ENCODE data around the gene TSPYL2. TPM values are rescaled to one million over a fixed set of nuclear protein-coding genes. Genes with fewer than 3 reads are reported as not detected.

The TSPYL2 gene
- polyA plus RNA-seq, 2 of the 4 experiments (the other 2 are of a cell fraction), result 24.9 to 27.2 TPM

DNA sequence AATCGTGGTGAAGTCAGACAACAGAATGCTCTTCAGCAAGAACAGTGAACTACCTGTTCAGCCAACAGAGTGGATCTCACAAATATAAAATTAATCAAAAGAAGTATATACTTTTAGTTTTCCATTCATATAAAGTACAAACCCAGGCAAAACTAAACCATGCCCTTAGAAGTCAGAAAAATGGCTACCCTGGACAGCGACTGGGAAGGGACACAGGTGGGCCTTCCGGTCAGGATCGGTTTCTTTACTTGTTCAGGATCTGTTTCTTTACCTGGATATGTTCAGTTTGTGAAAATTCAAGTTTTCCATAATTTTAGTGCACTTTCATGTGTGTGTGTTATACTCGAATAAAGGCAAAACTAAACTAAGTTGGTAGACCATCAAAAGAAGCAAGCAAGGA, 46.0 kb upstream of the TSPYL2 start:
- no peak for ATAC-seq
- H3K4me3 ChIP-seq, result no peak overlapping the region
- CTCF ChIA-PET, result no interaction called here
- H3K27ac ChIP-seq, result no peak overlapping the region
- H3K4me2 ChIP-seq, result no peak overlapping the region
- POLR2A ChIA-PET, result no interaction called here
- WGBS (ENCODE audit: missing lambda C conversion rate), result 5% methylated on average over 5 of the region's 5 CpGs
- H3K9me3 ChIP-seq, result no peaks in the 10 kb centered on the region
- TF ChIP-seq ZFP36 (IDR thresholded peaks at IDR 0.05; ENCODE audit: borderline replicate concordance, partially characterized antibody) (no peak), CHD4 (IDR thresholded peaks at IDR 0.05; ENCODE audit: borderline replicate concordance) (no peak)
- TF ChIP-seq, protein P1, sequence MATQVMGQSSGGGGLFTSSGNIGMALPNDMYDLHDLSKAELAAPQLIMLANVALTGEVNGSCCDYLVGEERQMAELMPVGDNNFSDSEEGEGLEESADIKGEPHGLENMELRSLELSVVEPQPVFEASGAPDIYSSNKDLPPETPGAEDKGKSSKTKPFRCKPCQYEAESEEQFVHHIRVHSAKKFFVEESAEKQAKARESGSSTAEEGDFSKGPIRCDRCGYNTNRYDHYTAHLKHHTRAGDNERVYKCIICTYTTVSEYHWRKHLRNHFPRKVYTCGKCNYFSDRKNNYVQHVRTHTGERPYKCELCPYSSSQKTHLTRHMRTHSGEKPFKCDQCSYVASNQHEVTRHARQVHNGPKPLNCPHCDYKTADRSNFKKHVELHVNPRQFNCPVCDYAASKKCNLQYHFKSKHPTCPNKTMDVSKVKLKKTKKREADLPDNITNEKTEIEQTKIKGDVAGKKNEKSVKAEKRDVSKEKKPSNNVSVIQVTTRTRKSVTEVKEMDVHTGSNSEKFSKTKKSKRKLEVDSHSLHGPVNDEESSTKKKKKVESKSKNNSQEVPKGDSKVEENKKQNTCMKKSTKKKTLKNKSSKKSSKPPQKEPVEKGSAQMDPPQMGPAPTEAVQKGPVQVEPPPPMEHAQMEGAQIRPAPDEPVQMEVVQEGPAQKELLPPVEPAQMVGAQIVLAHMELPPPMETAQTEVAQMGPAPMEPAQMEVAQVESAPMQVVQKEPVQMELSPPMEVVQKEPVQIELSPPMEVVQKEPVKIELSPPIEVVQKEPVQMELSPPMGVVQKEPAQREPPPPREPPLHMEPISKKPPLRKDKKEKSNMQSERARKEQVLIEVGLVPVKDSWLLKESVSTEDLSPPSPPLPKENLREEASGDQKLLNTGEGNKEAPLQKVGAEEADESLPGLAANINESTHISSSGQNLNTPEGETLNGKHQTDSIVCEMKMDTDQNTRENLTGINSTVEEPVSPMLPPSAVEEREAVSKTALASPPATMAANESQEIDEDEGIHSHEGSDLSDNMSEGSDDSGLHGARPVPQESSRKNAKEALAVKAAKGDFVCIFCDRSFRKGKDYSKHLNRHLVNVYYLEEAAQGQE (IDR thresholded peaks at IDR 0.05), result peak; percentile 58
- DNase-seq (ENCODE audit: low read depth in 1 of 2, low spot score in 1 of 2), result no peak
- no peak for FAIRE-seq
- no peaks in the 10 kb centered on the region for H3K4me1 ChIP-seq

DNA sequence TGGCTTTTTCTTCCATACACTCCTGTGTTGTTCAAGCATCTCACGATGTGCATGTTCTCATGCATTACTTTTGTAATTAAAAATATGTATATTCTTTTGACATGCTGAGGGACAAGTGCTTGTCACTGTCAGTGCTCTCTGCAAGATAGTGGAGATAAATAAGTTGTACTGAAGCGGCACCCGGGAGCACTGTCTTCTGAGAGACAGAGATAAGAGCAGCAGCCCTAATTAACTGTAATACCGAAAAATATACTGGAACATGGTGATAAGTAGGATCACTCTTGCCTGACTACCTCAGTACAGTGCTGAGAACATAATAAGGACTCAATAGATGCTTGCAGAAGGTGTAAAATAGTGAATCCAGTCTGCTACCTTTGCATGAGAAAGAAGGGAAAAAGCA, 42.9 kb upstream of the TSPYL2 start:
- WGBS (ENCODE audit: missing lambda C conversion rate), result 47% methylated on average over 4 of the region's 4 CpGs
- FAIRE-seq (no peak), ATAC-seq (no peak), DNase-seq (ENCODE audit: low read depth in 1 of 2, low spot score in 1 of 2) (no peak)
- Histone ChIP-seq H3K9me3 (no peaks in the 10 kb centered on the region), H3K4me3 (no peak overlapping the region), H3K27ac (no peak overlapping the region), H3K4me1 (no peaks in the 10 kb centered on the region), H3K4me2 (no peak overlapping the region)
- POLR2A ChIA-PET, result no interaction called here
- TF ChIP-seq SMC3 (IDR thresholded peaks at IDR 0.05) (no peak), ZNF302 (CRISPR knock-in tag; IDR thresholded peaks at IDR 0.05) (no peak), PHF8 (IDR thresholded peaks at IDR 0.05; ENCODE audit: borderline replicate concordance, low read depth) (no peak), TFCP2L1 (CRISPR knock-in tag; IDR thresholded peaks at IDR 0.05) (no peak), CTCF (IDR thresholded peaks at IDR 0.05) (no peak), EP300 (IDR thresholded peaks at IDR 0.05) (no peak), SREBF2 (IDR thresholded peaks at IDR 0.05) (no peak), GATA3 (IDR thresholded peaks at IDR 0.05; ENCODE audit: borderline replicate concordance) (no peak), RFX5 (IDR thresholded peaks at IDR 0.05) (no peak), RARB (CRISPR knock-in tag; IDR thresholded peaks at IDR 0.05) (no peak), ZFP36 (IDR thresholded peaks at IDR 0.05; ENCODE audit: borderline replicate concordance, partially characterized antibody) (no peak), USF2 (IDR thresholded peaks at IDR 0.05) (no peak)
- TF ChIP-seq, protein P2, sequence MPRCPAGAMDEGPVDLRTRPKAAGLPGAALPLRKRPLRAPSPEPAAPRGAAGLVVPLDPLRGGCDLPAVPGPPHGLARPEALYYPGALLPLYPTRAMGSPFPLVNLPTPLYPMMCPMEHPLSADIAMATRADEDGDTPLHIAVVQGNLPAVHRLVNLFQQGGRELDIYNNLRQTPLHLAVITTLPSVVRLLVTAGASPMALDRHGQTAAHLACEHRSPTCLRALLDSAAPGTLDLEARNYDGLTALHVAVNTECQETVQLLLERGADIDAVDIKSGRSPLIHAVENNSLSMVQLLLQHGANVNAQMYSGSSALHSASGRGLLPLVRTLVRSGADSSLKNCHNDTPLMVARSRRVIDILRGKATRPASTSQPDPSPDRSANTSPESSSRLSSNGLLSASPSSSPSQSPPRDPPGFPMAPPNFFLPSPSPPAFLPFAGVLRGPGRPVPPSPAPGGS (IDR thresholded peaks at IDR 0.05), result no peak
- CTCF ChIA-PET, result no interaction called here

- no peaks in the 10 kb centered on the region for H3K4me1 ChIP-seq
- no peak overlapping the region for H3K4me3 ChIP-seq
- FAIRE-seq, result no peak
- no peaks in the 10 kb centered on the region for H3K9me3 ChIP-seq
- WGBS (ENCODE audit: missing lambda C conversion rate), result 70% methylated on average over 5 of the region's 5 CpGs
- ChIA-PET CTCF (interaction anchor here (0.8 kb wide), 1 partner anchor 26 kb away, joined by 3 read pairs; no protein-coding TSS in a partner anchor), POLR2A (no interaction called here)
- no peak overlapping the region for H3K27ac ChIP-seq
- no peak for DNase-seq (ENCODE audit: low read depth in 1 of 2, low spot score in 1 of 2)
- H3K4me2 ChIP-seq, result no peak overlapping the region
- ATAC-seq, result no peak
- TF ChIP-seq SREBF2 (IDR thresholded peaks at IDR 0.05), result no peak
- no peak for TF ChIP-seq HDAC2 (IDR thresholded peaks at IDR 0.05)
- no peak for TF ChIP-seq MAX (IDR thresholded peaks at IDR 0.05)
- no peak for TF ChIP-seq EHMT2 (IDR thresholded peaks at IDR 0.05; ENCODE audit: low read depth)
- TF ChIP-seq JUN (IDR thresholded peaks at IDR 0.05), result no peak
- TF ChIP-seq, protein P3, sequence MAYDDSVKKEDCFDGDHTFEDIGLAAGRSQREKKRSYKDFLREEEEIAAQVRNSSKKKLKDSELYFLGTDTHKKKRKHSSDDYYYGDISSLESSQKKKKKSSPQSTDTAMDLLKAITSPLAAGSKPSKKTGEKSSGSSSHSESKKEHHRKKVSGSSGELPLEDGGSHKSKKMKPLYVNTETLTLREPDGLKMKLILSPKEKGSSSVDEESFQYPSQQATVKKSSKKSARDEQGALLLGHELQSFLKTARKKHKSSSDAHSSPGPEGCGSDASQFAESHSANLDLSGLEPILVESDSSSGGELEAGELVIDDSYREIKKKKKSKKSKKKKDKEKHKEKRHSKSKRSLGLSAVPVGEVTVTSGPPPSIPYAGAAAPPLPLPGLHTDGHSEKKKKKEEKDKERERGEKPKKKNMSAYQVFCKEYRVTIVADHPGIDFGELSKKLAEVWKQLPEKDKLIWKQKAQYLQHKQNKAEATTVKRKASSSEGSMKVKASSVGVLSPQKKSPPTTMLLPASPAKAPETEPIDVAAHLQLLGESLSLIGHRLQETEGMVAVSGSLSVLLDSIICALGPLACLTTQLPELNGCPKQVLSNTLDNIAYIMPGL (CRISPR knock-in tag; IDR thresholded peaks at IDR 0.05; ENCODE audit: borderline replicate concordance), result no peak
- TF ChIP-seq, protein P4, sequence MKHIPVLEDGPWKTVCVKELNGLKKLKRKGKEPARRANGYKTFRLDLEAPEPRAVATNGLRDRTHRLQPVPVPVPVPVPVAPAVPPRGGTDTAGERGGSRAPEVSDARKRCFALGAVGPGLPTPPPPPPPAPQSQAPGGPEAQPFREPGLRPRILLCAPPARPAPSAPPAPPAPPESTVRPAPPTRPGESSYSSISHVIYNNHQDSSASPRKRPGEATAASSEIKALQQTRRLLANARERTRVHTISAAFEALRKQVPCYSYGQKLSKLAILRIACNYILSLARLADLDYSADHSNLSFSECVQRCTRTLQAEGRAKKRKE (CRISPR knock-in tag; IDR thresholded peaks at IDR 0.05; ENCODE audit: low read depth), result no peak
- TF ChIP-seq CBX2 (IDR thresholded peaks at IDR 0.05; ENCODE audit: borderline replicate concordance, low read depth), result no peak
- TF ChIP-seq TFCP2L1 (CRISPR knock-in tag; IDR thresholded peaks at IDR 0.05), result no peak
- no peak for TF ChIP-seq E2F6 (IDR thresholded peaks at IDR 0.05; ENCODE audit: borderline replicate concordance, low read depth)
Observed at GRCh38 chrX:53044995-53045394, 37.2 kb upstream of the TSPYL2 start.
